Activated gamma-delta T cell (primary cell): Measurements from ENCODE around the gene DAGLA.
A peak's percentile ranks its signal among the peaks of the same experiment; 100 is the strongest.

ENCODE experiments used
- DNase-seq: peaks from one replicate; lab custom pipeline; 2025; lab: John Stamatoyannopoulos, UW

DAGLA gene

GRCh38 chr11:61728940-61729219 is 48.7 kb downstream of the DAGLA start:
- no peak for DNase-seq

- no peak for DNase-seq
These were observed 50.2 kb downstream of the DAGLA start for GRCh38 chr11:61730240-61730994.

- no peak for DNase-seq
These were observed 51.2 kb downstream of the DAGLA start for GRCh38 chr11:61731211-61731951.

- no peak for DNase-seq
These were observed 51.9 kb downstream of the DAGLA start for GRCh38 chr11:61731952-61732675.

GRCh38 chr11:61732705-61733104 is 52.5 kb downstream of the DAGLA start:
- DNase-seq, result no peak

- DNase-seq, result peak; percentile 53
These were observed 53.2 kb downstream of the DAGLA start for GRCh38 chr11:61733120-61733978.

- DNase-seq, result no peak
These were observed 54.6 kb downstream of the DAGLA start for GRCh38 chr11:61734767-61735166.

- DNase-seq, result no peak
These were observed 55.2 kb downstream of the DAGLA start for GRCh38 chr11:61735391-61735790.

- no peak for DNase-seq
These were observed 56.1 kb downstream of the DAGLA start for GRCh38 chr11:61736310-61736709.

- DNase-seq, result no peak
These were observed 56.9 kb downstream of the DAGLA start for GRCh38 chr11:61737131-61737530.

- no peak for DNase-seq
These were observed 57.6 kb downstream of the DAGLA start for GRCh38 chr11:61737636-61738386.

- DNase-seq, result no peak
These were observed 58.6 kb downstream of the DAGLA start for GRCh38 chr11:61738776-61739175.

- DNase-seq, result no peak
These were observed 59.2 kb downstream of the DAGLA start for GRCh38 chr11:61739413-61739812.

GRCh38 chr11:61739966-61740365 is 59.8 kb downstream of the DAGLA start:
- DNase-seq, result no peak

- DNase-seq, result no peak
These were observed 62.2 kb downstream of the DAGLA start for GRCh38 chr11:61742391-61742790.

GRCh38 chr11:61743486-61744095 is 63.4 kb downstream of the DAGLA start:
- no peak for DNase-seq

- DNase-seq, result no peak
These were observed 64.0 kb downstream of the DAGLA start for GRCh38 chr11:61744181-61744580.

- DNase-seq, result no peak
These were observed 64.5 kb downstream of the DAGLA start for GRCh38 chr11:61744609-61745156.

- DNase-seq, result no peak
These were observed 65.7 kb downstream of the DAGLA start for GRCh38 chr11:61745781-61746441.
